ENCODE measurements around the gene L1CAM. TPM values are rescaled to one million over a fixed set of nuclear protein-coding genes. Genes with fewer than 3 reads are reported as not detected.

Gene L1CAM
- total RNA-seq, 5 donors from 2014 or later (not counting 1 experiment from before 2014, with no cell fraction given), result 1.4 to 6.0 (median 4.0) TPM

- H3K36me3 ChIP-seq (ENCODE audit: control insufficient read depth in 2 of 2, extremely low read depth in 1 of 2, insufficient read depth in 1 of 2, low read length in 1 of 2), result peaks cover 13 to 37% of the 10 kb centered on the region in 2 donors
- WGBS (ENCODE audit: insufficient coverage), result 66% methylated on average over 19 of the region's 40 CpGs
- peaks cover 0 to 8% of the 10 kb centered on the region in 2 donors for H3K27me3 Mint-ChIP-seq
- no peaks in the 10 kb centered on the region for H3K9me3 Mint-ChIP-seq
- H3K36me3 Mint-ChIP-seq, result peaks cover 7% of the 10 kb centered on the region
- no peak for DNase-seq
- peak overlapping the region; percentile 86 to 95 (median 94) for H3K4me3 Mint-ChIP-seq
- H3K27ac Mint-ChIP-seq, result peak overlapping the region; percentile 84 to 95
- H3K27me3 ChIP-seq (replicated peaks in 1 of 2; ENCODE audit: control insufficient read depth in 2 of 2, extremely low read depth in 1 of 2, insufficient read depth in 2 of 2, low read length in 1 of 2), result no peaks in the 10 kb centered on the region
- H3K27ac ChIP-seq (ENCODE audit: low read length), result peak overlapping the region; percentile 23
- no peak for ATAC-seq (replicated peaks in 1 of 4)
- H3K9me3 ChIP-seq, result no peaks in the 10 kb centered on the region
- POLR2A ChIA-PET, result interaction anchor here in 1 of 2 donors (0.5 kb wide), 1 partner anchor 123 kb away, joined by 4 read pairs; no protein-coding TSS in a partner anchor
- CTCF ChIA-PET, result interaction anchor here in 1 of 2 donors (0.6 to 3.9 kb wide), 2 partner anchors 17 to 26 kb away, joined by 7 to 36 read pairs; no protein-coding TSS in a partner anchor
- H3K4me1 Mint-ChIP-seq, result peaks cover 42 to 45% (median 44%) of the 10 kb centered on the region in 3 donors
- H3K4me3 ChIP-seq (ENCODE audit: control insufficient read depth in 1 of 2, extremely low read depth in 1 of 2, low read length in 1 of 2), result peak overlapping the region; percentile 15 to 46
- peaks cover 2 to 55% of the 10 kb centered on the region in 2 experiments for H3K4me1 ChIP-seq (ENCODE audit: control insufficient read depth in 1 of 2, extremely low read depth in 1 of 2, insufficient read depth in 2 of 2, low read length in 2 of 2)
Measured at GRCh38 chrX:153921511-153922446, 35.8 kb upstream of the L1CAM start.

- POLR2A ChIA-PET, result no interaction called here
- Histone ChIP-seq H3K4me1 (ENCODE audit: control insufficient read depth in 1 of 2, extremely low read depth in 1 of 2, insufficient read depth in 2 of 2, low read length in 2 of 2) (peaks cover 2 to 52% of the 10 kb centered on the region in 2 experiments), H3K27me3 (replicated peaks in 1 of 2; ENCODE audit: control insufficient read depth in 2 of 2, extremely low read depth in 1 of 2, insufficient read depth in 2 of 2, low read length in 1 of 2) (no peaks in the 10 kb centered on the region), H3K9me3 (no peaks in the 10 kb centered on the region), H3K4me3 (ENCODE audit: control insufficient read depth in 1 of 2, extremely low read depth in 1 of 2, low read length in 1 of 2) (no peak overlapping the region), H3K36me3 (ENCODE audit: control insufficient read depth in 2 of 2, extremely low read depth in 1 of 2, insufficient read depth in 1 of 2, low read length in 1 of 2) (peaks cover 13 to 42% of the 10 kb centered on the region in 2 donors), H3K27ac (ENCODE audit: low read length) (no peak overlapping the region)
- DNase-seq (no peak), ATAC-seq (replicated peaks in 1 of 4) (no peak)
- no peaks in the 10 kb centered on the region for H3K9me3 Mint-ChIP-seq
- peak overlapping the region in 1 of 3 donors; percentile 95 for H3K4me3 Mint-ChIP-seq
- WGBS (ENCODE audit: insufficient coverage), result 100% methylated on average over 10 of the region's 16 CpGs
- peaks cover 7% of the 10 kb centered on the region for H3K36me3 Mint-ChIP-seq
- H3K27ac Mint-ChIP-seq, result no peak overlapping the region
- CTCF ChIA-PET, result no interaction called here
- peaks cover 43 to 46% (median 45%) of the 10 kb centered on the region in 3 donors for H3K4me1 Mint-ChIP-seq
- H3K27me3 Mint-ChIP-seq, result peaks cover 0 to 14% of the 10 kb centered on the region in 2 donors
Measured at GRCh38 chrX:153921070-153921469, 35.1 kb upstream of the L1CAM start.

- ChIA-PET CTCF (no interaction called here), POLR2A (no interaction called here)
- no peak overlapping the region for H3K4me3 Mint-ChIP-seq
Measured at GRCh38 chrX:153920546-153920945, 34.6 kb upstream of the L1CAM start.

GRCh38 chrX:153919281-153919680, 33.3 kb upstream of the L1CAM start:
- H3K36me3 Mint-ChIP-seq, result peaks cover 7% of the 10 kb centered on the region

More at GRCh38 chrX:153920546-153920945, 34.6 kb upstream of the L1CAM start:
- H3K27ac ChIP-seq (ENCODE audit: low read length), result no peak overlapping the region
- no peaks in the 10 kb centered on the region for H3K9me3 ChIP-seq
- 100% methylated on average over 7 of the region's 14 CpGs for WGBS (ENCODE audit: insufficient coverage)
- H3K27ac Mint-ChIP-seq, result no peak overlapping the region
- H3K4me3 ChIP-seq (ENCODE audit: control insufficient read depth in 1 of 2, extremely low read depth in 1 of 2, low read length in 1 of 2), result no peak overlapping the region
- no peaks in the 10 kb centered on the region for H3K27me3 ChIP-seq (replicated peaks in 1 of 2; ENCODE audit: control insufficient read depth in 2 of 2, extremely low read depth in 1 of 2, insufficient read depth in 2 of 2, low read length in 1 of 2)
- H3K36me3 Mint-ChIP-seq, result peaks cover 7% of the 10 kb centered on the region
- ATAC-seq (replicated peaks in 1 of 4), result no peak
- H3K4me1 Mint-ChIP-seq, result peaks cover 40 to 49% (median 47%) of the 10 kb centered on the region in 3 donors
- peaks cover 15 to 46% of the 10 kb centered on the region in 2 donors for H3K36me3 ChIP-seq (ENCODE audit: control insufficient read depth in 2 of 2, extremely low read depth in 1 of 2, insufficient read depth in 1 of 2, low read length in 1 of 2)
- peaks cover 0 to 19% of the 10 kb centered on the region in 2 donors for H3K27me3 Mint-ChIP-seq
- no peaks in the 10 kb centered on the region for H3K9me3 Mint-ChIP-seq
- H3K4me1 ChIP-seq (ENCODE audit: control insufficient read depth in 1 of 2, extremely low read depth in 1 of 2, insufficient read depth in 2 of 2, low read length in 2 of 2), result peaks cover 2 to 49% of the 10 kb centered on the region in 2 experiments
- no peak for DNase-seq

GRCh38 chrX:153917869-153918268, 31.9 kb upstream of the L1CAM start:
- WGBS (ENCODE audit: insufficient coverage), result 100% methylated on average over 1 of the region's 6 CpGs

More at GRCh38 chrX:153919281-153919680, 33.3 kb upstream of the L1CAM start:
- no peak for DNase-seq
- ATAC-seq (replicated peaks in 1 of 4), result no peak
- H3K9me3 Mint-ChIP-seq, result no peaks in the 10 kb centered on the region
- Histone ChIP-seq H3K9me3 (no peaks in the 10 kb centered on the region), H3K4me3 (ENCODE audit: control insufficient read depth in 1 of 2, extremely low read depth in 1 of 2, low read length in 1 of 2) (no peak overlapping the region), H3K27ac (ENCODE audit: low read length) (no peak overlapping the region), H3K4me1 (ENCODE audit: control insufficient read depth in 1 of 2, extremely low read depth in 1 of 2, insufficient read depth in 2 of 2, low read length in 2 of 2) (peaks cover 2 to 40% of the 10 kb centered on the region in 2 experiments), H3K36me3 (ENCODE audit: control insufficient read depth in 2 of 2, extremely low read depth in 1 of 2, insufficient read depth in 1 of 2, low read length in 1 of 2) (peaks cover 16 to 54% of the 10 kb centered on the region in 2 donors), H3K27me3 (replicated peaks in 1 of 2; ENCODE audit: control insufficient read depth in 2 of 2, extremely low read depth in 1 of 2, insufficient read depth in 2 of 2, low read length in 1 of 2) (no peaks in the 10 kb centered on the region)
- peaks cover 0 to 24% of the 10 kb centered on the region in 2 donors for H3K27me3 Mint-ChIP-seq
- WGBS (ENCODE audit: insufficient coverage), result 100% methylated on average over 1 of the region's 13 CpGs
- peak overlapping the region in 1 of 2 donors; percentile 34 for H3K27ac Mint-ChIP-seq
- no peak overlapping the region for H3K4me3 Mint-ChIP-seq
- CTCF ChIA-PET, result no interaction called here
- POLR2A ChIA-PET, result no interaction called here
- H3K4me1 Mint-ChIP-seq, result peaks cover 27 to 43% (median 39%) of the 10 kb centered on the region in 3 donors

GRCh38 chrX:153913701-153914100, 27.7 kb upstream of the L1CAM start:
- Histone ChIP-seq H3K4me1 (ENCODE audit: control insufficient read depth in 1 of 2, extremely low read depth in 1 of 2, insufficient read depth in 2 of 2, low read length in 2 of 2) (peaks cover 0 to 27% of the 10 kb centered on the region in 2 experiments), H3K9me3 (no peaks in the 10 kb centered on the region), H3K36me3 (ENCODE audit: control insufficient read depth in 2 of 2, extremely low read depth in 1 of 2, insufficient read depth in 1 of 2, low read length in 1 of 2) (peaks cover 3 to 62% of the 10 kb centered on the region in 2 donors), H3K27me3 (replicated peaks in 1 of 2; ENCODE audit: control insufficient read depth in 2 of 2, extremely low read depth in 1 of 2, insufficient read depth in 2 of 2, low read length in 1 of 2) (no peaks in the 10 kb centered on the region), H3K27ac (ENCODE audit: low read length) (no peak overlapping the region), H3K4me3 (ENCODE audit: control insufficient read depth in 1 of 2, extremely low read depth in 1 of 2, low read length in 1 of 2) (no peak overlapping the region)
- ChIA-PET POLR2A (no interaction called here), CTCF (no interaction called here)
- Mint-ChIP-seq H3K27me3 (peaks cover 0 to 21% of the 10 kb centered on the region in 2 donors), H3K4me1 (peaks cover 8 to 20% (median 16%) of the 10 kb centered on the region in 3 donors), H3K27ac (no peak overlapping the region), H3K4me3 (no peak overlapping the region), H3K9me3 (no peaks in the 10 kb centered on the region), H3K36me3 (peaks cover 16% of the 10 kb centered on the region)
- WGBS (ENCODE audit: insufficient coverage), result 95% methylated on average over 10 of the region's 17 CpGs
- no peak for ATAC-seq (replicated peaks in 1 of 4)
- DNase-seq, result no peak

More at GRCh38 chrX:153917869-153918268, 31.9 kb upstream of the L1CAM start:
- no peaks in the 10 kb centered on the region for H3K27me3 ChIP-seq (replicated peaks in 1 of 2; ENCODE audit: control insufficient read depth in 2 of 2, extremely low read depth in 1 of 2, insufficient read depth in 2 of 2, low read length in 1 of 2)
- no peak overlapping the region for H3K4me3 Mint-ChIP-seq
- CTCF ChIA-PET, result no interaction called here
- H3K36me3 ChIP-seq (ENCODE audit: control insufficient read depth in 2 of 2, extremely low read depth in 1 of 2, insufficient read depth in 1 of 2, low read length in 1 of 2), result peaks cover 16 to 62% of the 10 kb centered on the region in 2 donors
- POLR2A ChIA-PET, result no interaction called here
- no peaks in the 10 kb centered on the region for H3K9me3 ChIP-seq
- H3K36me3 Mint-ChIP-seq, result peaks cover 10% of the 10 kb centered on the region
- peaks cover 0 to 33% of the 10 kb centered on the region in 2 experiments for H3K4me1 ChIP-seq (ENCODE audit: control insufficient read depth in 1 of 2, extremely low read depth in 1 of 2, insufficient read depth in 2 of 2, low read length in 2 of 2)
- DNase-seq (no peak), ATAC-seq (replicated peaks in 1 of 4) (no peak)
- no peak overlapping the region for H3K4me3 ChIP-seq (ENCODE audit: control insufficient read depth in 1 of 2, extremely low read depth in 1 of 2, low read length in 1 of 2)
- no peaks in the 10 kb centered on the region for H3K9me3 Mint-ChIP-seq
- no peak overlapping the region for H3K27ac Mint-ChIP-seq
- H3K27me3 Mint-ChIP-seq, result peaks cover 0 to 24% of the 10 kb centered on the region in 2 donors
- no peak overlapping the region for H3K27ac ChIP-seq (ENCODE audit: low read length)
- H3K4me1 Mint-ChIP-seq, result peaks cover 15 to 31% (median 24%) of the 10 kb centered on the region in 3 donors

Data from T-cell (primary cell).